GOT3 (cell line): ENCODE data around the gene PTX4.

Experiments used
- DNase-seq: peaks from one replicate; lab custom pipeline; 2025; ENCODE audit warnings: mixed read lengths; lab: John Stamatoyannopoulos, UW

PTX4 gene

DNA sequence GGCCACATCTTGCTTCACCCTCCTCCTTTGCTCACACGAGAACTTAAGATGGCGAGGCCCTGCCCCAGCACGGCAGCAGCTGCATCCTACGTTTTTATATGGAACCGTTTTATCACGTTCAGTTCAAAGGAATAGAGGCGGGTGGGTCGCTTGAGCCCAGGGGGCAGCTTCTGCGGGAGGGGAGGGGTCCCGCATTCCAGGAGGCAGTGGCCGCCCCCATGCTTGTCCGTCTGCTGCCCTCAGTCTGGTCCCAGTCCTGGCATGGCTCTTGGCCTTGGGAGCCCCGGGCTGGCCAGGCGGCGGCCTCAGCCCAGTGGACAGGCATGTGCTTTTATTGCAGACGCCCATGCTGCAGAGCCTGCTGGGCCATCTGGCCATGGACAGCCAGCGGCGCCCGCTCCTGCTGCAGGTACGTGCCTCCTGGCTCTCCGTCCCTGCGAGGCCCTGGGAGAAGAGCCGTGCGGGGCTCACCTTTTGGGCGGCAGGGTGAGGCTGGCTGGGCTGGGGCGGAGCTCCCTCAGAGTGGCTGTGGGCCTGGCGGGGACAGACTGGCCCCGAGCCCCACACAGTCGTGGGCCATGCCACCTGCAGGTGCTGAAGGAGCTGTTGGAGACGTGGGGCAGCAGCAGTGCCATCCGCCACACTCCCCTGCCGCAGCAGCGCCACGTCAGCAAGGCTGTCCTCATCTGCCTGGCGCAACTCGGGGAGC, 11.2 kb upstream of the PTX4 start:
- no peak for DNase-seq

DNA sequence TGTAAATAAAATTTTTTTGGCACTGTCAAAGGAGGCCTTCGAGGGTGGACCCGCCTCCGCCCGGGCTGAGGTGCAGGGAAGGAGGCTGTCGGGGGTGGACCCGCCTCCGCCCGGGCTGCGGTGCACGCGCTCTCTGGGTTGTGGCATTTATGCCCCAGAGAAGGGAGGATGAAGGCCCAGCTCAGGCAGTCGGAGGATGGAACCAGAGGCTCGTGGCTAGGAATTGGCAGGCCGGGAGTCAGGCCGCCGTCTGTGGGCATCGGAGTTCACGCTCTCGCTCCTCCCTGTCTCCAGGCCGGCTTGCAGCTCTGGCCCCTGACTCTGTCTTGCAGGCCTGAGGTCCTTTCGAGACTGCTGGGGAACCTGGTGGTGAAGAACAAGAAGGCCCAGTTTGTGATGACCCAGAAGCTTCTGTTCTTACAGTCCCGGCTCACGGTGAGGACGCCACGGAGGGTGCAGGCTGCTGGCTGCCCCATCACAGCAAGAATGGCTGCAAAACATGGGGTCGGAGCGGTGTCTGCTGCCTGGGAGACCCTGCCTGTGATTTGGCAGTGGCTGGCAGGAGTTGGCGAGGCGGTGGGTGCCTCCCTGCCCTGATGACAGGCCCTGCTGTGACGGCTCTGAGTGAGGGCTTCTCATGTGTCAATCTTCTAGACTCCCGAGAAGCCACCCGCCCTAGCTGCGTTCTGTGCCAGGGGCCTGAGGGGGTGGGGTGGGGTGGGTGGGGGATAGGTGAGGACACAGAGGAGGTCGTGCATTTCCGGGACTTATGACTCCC, 10.3 kb upstream of the PTX4 start:
- DNase-seq: no peak

DNA sequence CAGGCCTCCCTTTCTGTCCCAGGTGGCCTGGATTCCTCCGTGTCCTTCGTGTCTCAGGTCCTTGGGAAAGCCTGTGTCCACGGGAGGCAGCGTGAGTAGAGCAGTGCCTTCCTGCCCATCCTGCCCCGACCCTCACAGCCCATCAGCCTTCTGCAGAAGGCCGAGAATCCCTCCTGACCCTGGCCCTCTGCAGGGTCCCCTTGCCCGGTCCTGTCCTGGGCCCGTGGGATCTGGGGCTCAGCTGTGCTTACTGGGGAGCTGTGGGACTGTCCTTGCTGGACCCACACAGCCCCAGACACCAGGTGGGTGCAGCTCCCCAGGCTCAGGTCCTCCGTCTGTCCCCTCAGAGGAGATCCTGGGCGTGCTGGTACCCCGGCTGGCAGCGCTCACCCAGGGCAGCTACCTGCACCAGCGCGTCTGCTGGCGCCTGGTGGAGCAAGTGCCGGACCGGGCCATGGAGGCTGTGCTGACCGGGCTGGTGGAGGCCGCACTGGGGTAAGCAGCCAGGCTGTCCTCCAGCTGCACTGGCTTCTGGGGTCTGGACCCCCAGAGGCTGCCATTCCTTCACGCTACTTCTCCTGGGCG, 8.4 kb upstream of the PTX4 start:
- no peak for DNase-seq

DNA sequence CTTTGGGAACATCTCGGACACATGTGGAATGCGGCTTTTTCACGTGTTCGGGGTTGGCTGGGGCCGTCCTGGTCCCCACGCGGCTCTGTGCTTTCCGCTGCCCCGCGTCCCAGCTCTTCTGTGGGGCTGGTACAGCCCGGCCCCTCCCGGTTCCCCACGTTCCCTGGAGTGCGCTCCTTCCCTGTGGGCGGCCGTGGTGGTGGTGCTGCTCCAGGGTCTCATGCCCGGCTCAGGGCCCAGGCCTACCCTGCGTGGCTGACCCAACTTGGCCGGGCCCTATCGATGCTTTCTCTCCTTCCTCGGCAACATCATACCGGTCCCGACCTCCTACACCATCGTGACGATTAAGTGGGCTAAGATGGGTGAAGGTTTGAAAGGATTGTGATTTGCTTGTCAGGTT, 7.7 kb upstream of the PTX4 start:
- no peak for DNase-seq

DNA sequence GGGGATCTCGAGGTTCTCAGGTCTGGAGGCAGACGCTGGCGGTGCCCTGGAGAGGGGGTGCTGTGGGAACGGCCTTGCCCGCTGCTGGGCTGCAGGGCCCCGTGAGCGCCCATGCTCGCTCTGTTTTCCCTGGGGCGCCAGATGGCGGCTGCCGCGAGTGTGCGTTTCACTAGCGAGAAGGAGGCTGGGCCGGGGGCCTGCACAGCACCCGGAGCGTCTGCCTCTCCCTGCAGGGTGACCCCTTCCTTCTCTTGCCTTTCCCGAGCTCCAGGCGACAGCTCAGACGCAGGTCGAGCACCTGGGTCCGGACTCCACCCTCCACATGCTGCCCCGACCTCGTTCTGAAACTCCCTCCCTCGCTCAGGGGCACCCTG, 7.1 kb upstream of the PTX4 start:
- DNase-seq: no peak

DNA sequence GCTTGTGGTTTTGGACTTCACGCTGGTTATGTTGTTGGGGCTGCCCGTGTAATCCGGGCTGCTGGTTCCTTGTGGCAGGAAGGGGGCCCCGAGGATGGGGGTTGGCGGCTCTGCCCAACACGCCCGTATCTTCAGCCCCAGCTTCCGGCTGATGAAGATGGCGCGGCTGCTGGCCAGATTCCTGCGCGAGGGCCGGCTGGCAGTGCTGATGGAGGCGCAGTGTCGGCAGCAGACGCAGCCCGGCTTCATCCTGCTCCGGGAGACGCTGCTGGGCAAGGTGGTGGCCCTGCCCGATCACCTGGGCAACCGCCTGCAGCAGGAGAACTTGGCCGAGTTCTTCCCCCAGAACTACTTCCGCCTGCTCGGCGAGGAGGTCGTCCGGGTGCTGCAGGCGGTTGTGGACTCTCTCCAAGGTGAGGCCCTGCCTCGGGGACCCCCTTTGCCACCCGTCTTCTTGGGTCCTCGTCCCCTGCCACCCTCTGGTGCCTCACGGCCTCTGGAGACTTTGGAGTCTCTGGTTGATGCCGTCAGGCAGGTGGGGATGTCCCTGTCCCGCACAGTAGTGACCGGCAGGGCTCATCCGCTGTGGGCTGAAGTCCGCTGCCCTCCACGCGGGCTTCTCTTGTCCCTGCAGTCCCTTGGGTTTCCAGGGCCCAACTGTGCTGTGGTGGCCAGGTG, 6.6 kb upstream of the PTX4 start:
- DNase-seq: no peak

DNA sequence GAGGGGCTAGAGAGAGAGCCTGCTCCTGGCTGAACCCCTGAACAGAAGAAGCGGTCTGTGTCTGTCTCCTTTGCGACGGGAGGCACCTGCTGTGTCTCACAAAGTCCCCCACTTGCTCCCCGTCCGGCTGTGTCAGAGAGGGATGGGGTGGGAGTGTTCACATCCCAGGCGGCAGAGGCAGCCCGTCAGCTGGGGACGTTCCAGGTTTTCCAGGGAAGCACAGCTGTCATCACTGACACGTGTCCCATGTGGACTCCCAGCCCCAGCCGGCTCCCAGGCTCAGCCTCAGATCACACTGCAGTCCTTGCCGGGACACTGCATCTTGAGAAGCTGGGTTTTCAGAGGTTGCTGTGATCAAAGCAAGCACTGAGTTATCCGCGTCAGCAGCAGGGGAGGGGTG, 6.0 kb upstream of the PTX4 start:
- DNase-seq: no peak

DNA sequence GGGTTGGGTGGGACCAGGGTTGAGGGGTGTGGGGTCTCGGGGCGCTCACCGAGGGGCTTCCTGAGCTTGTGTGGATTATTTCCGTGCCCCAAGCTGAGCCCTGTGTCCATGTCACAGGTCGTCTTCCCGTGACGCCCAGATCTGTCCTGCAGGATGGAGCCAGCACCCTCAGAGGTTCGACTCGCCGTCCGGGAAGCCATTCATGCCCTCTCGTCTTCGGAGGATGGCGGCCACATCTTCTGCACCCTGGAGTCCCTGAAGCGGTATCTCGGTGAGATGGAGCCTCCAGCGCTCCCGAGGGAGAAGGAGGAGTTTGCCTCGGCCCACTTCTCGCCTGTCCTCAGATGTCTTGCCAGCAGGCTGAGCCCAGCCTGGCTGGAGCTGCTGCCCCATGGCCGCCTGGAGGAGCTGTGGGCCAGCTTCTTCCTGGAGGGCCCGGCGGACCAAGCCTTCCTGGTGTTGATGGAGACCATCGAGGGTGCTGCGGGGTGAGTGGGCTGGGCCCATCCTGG, 5.4 kb upstream of the PTX4 start:
- no peak for DNase-seq

DNA sequence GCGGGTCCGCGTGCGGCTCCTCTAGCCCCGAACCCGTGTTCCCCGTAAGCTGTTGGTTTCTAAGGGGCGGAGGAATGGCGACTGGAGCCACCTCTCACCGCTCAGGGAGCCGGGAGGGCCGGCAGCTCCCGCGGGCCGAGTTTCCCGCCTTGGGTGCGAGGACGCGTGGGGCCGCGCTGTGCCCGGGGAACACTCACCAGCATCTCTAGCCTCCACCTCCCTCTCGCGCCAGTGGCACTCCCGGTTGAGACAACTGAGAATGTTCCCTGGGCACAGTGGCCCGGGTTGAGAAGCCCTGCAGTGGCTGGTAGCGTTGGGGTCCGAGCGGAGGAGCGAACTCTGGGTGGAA, 5.0 kb upstream of the PTX4 start:
- no peak for DNase-seq

DNA sequence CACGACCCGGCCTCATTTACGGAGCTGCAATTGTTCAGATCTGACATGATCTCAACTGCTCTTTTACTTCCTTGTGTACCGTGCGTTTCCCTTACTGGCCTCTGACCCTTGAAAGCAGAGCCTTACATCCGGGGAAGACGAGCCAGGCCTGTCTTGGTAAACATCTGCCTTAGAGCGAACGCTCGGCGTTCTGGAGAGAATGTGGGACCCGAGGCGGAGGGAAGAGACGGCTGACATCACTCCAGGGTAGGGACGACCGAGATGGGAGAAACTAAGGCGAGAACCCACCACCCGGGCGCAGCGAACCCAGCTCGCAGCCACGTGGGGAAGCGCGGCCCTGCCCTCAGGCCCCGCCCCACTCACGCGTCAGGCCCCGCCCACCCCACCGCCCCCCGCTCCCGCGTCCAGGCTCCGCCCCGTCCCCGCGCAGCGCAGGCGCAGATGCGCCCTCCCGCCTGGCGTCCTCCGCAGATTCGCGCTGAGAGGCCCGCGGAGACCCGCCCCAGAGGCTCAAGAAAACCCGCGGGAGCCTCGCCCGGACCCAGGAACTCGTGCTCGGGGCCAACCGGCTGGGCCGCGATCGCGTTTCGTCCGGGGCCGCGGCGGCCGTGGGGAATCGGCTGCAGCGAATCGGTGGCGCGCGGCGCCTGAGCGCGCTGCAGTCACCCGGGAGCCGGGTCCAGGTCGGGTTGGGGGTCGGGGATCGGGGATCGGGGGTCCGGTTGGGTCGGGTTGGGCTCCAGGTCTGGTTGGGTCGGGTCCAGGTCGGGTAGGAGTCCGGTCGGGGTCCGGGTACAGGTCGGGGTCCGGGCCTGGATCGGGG, 4.4 kb upstream of the PTX4 start, which contains the start of gene TELO2:
Gene TELO2 (plus strand): TSS at position 438 of the 823 bp plus-strand sequence. CDS start 922 bp downstream, outside the sequence.
- DNase-seq: peak; percentile 38

DNA sequence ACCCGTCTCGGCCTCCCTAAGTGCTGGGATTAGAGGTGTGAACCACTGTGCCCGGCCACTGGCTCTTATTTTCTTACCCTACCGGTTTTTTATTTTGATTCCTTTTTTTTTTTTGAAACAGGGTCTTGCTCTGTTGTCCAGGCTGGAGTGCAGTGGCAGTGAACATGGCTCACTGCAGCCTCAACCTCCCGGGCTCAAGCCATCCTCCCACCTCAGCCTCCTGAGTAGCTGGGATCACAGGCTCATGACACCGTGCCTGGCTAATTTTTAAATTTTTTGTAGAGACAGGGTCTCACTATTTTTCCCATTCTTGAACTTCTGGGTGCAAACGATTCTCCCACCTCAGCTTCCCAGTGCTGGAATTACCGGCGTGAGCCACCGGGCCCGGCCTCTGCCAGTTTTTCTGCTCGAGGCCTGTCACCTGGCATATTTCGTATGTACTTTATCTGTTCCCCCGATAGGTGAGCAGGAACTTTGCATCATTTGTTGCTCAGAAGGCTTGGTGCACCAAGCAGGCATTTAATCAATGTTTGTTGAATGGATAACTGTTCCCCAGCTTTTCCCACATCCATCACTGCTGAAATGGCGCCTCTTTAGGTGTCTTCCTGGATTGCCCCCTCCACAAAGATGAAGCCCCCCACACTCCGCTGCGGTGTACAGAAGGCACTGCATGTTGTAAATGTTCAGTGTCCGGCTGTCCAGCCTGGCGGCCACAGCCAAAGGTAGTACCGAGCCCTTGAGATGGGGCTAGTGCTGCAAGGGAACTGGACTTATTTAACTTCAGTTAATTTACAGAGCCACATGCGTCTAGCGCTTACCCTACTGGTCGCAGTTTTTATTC, 3.6 kb upstream of the PTX4 start:
- DNase-seq: no peak

DNA sequence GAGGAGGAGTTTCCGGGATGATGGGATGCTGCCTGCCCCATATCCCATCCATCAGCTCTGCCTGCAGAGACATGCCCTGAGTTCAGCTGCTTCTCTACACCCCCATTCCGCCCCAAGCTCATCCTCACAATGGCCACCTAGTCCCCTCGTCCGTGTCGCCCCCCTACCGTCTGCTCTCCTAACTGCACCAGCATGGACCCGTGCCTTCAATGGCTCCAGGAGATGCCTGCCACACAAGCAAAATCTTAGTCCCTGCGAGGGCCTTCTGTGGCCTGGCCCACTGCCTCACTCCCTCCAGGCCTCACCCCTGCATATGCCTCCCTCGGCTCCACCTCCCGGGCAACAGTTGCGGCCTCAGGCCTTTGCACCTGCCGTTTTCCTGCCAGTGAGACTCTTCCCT, 2.6 kb upstream of the PTX4 start:
- no peak for DNase-seq

DNA sequence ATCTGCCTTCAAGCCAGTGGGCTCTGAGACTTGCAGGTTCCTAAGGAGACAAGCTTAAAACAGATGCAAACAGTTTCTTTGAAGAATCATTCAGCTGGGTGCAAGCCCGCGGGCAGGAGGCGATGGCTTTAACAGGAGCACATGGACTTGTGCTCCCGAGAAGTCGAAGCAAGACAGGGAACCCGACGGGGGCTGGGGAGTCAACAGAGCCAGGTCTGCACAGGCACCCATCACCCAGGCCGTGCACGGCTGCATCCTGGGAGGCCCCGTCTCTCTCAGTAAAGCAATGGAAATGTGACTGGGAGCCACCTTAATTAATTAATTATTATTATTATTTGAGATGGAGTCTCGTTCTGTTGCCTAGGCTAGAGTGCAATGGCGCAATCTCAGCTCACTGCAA, 333 bp upstream of the PTX4 start:
- DNase-seq: no peak

DNA sequence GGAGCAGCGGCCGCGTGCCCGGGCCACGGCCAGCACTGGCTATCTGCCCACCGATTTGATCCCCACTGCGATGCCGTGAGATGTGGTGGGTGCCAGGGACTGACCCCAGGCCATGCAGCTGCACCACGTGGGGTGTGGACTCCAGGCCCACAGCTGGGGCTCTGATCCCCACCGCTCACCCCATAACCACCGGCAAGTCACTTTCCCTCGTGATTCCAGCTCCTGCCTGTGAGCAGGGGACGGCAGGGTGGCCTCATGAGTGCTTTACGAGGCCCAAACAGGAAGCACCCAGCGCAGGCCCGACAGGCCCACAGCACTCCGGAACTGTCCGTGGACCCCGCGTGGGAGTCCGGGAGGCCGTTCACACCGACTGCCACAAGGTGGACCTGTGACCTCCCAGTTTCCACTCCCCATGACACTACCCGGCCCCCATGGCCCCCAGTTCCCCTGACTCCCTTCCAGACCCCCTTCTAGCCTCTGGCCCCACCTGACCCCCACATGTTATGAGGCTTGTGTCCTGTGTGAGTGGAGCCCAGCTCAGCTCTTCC, 616 bp downstream of the PTX4 start:
- no peak for DNase-seq

DNA sequence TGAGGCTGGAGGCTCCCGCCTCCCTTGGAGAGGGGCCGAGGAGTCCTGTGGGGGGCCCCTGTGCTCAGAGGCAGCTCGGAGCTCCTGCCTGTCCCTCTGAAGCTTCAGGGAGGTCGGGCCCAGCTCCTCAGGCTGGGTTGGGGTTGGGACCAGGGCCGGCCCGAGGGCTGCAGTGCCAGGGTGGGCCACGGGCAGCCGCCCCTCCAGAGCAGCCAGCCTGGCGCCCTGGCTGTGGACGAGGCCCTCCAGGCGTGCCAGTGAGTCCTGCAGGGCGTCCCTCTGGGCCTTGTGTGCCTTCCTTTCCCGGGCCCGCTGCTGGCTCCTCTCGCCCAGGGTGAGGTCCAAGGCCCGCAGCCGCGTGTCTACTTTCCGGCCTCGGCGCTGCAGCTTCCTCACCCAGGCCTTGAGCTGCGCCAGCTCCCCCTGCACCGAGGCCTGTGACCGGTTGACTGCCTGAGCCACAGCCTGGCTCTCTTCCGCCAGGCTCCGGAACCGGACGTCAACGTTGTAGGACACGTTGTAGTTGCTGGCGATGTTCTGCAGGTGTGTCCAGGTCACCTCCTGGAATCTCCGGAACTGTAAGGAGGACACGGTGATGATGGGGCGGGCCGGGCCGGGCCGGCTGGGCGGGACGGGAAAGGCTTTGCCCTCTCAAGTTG, 1.2 kb downstream of the PTX4 start:
- DNase-seq: no peak

DNA sequence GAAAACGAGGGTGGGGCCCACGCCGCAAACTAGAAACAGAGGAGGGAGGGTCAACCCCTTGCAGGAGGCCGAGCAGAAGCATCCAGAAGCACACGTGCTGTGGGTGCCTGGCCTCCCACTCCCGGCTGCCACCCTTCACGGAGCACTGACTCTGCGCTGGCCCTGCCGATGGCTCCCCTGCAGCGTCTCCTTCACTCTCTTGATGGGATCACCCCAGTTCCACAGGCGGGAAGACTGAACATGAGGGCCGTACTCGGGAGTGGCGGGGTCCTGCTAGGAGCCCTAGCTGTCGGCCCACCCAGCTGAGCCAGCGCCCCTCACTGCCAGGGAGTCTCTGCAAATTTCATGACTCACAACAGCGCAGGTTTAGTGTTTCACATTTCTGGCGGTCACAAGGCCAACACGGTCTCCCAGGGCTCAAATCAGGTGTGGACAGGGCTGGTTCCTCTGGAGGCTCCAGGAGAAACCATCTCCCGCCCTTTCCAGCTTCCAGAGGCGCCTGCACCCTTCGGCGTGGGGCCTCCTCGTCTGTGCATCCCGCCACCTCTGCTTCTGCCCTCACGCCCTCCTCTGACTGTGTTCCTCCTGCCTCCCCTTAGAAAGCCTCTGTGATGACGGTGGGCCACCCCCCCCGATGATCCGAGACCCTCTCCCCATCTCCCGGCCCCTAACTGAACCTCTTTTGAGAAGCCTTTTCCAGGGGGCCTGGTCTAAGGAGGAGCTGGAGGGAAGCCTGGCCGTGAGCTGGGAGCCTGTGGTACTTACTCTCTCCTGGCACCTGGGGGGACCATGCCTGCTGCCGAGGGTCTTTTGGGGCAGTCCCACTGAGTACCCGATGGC, 2.0 kb downstream of the PTX4 start:
- no peak for DNase-seq

DNA sequence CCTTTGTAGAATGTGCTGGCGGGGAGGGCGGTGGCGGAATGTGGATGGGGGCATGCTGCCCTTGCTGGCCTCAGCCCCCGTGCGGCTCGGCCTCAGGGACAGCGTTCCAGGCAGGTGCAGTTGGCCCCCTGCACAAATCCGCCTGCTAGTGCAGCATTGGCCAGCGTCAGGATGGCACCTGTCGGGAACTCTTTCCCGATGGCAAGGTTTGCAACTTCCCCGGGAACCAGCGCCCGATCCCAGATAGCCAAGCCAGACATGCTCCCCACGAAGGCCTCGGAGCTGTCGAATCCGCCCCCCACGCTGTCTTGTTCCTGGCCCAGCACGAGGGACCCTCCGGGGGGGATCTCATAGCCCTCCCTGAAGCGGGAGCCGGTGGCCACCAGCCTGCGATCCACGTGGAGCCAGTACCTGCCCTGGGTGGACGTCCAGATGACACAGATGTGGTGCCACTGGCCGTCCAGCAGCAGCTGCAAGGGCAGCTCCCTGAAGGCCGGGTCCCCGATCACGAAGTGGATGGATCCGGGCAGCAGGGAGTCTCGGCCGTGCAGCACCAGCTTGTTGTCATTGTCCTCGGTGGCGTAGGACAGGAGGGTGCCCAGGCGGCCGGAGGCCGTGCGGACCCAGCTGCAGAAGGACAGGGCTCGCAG, 2.8 kb downstream of the PTX4 start:
- DNase-seq: no peak
